GM19239 (cell line): ENCODE data around the gene PTGIS.
A peak's percentile ranks its signal among the peaks of the same experiment; 100 is the strongest.

Experiments used
- DNase-seq: peaks from one replicate; pipeline ENCODE4 v3.0.0; 2011; ENCODE audit warnings: low spot score; ENCODE audit not compliant: insufficient read length
- FAIRE-seq: peaks from 2 replicates; lab custom pipeline; 2011; peaks lifted over from hg19 to GRCh38; lab: Jason Lieb, UNC

The PTGIS gene

GRCh38 chr20:49510562-49511122, 57.3 kb downstream of the PTGIS start:
- DNase-seq (no peak), FAIRE-seq (no peak)

GRCh38 chr20:49508435-49509199, 59.3 kb downstream of the PTGIS start:
- peak; percentile 18 for FAIRE-seq
- no peak for DNase-seq

- DNase-seq (no peak), FAIRE-seq (no peak)
Measured at GRCh38 chr20:49507741-49508434, 60.0 kb downstream of the PTGIS start.

- FAIRE-seq (no peak), DNase-seq (no peak)
Measured at GRCh38 chr20:49505518-49505917, 62.4 kb downstream of the PTGIS start.

- no peak for FAIRE-seq
- no peak for DNase-seq
Measured at GRCh38 chr20:49503176-49503575, 64.8 kb downstream of the PTGIS start.

GRCh38 chr20:49501917-49502316, 66.0 kb downstream of the PTGIS start:
- DNase-seq (no peak), FAIRE-seq (no peak)

- DNase-seq, result no peak
- FAIRE-seq, result no peak
Measured at GRCh38 chr20:49497398-49497669, 70.6 kb downstream of the PTGIS start.

- no peak for FAIRE-seq
- DNase-seq, result no peak
Measured at GRCh38 chr20:49496553-49497397, 71.2 kb downstream of the PTGIS start.

GRCh38 chr20:49496043-49496442, 71.9 kb downstream of the PTGIS start:
- DNase-seq (no peak), FAIRE-seq (no peak)

- FAIRE-seq (no peak), DNase-seq (no peak)
Measured at GRCh38 chr20:49490689-49491088, 77.2 kb downstream of the PTGIS start.

- DNase-seq, result no peak
- FAIRE-seq, result no peak
Measured at GRCh38 chr20:49489688-49490087, 78.2 kb downstream of the PTGIS start.

- DNase-seq (no peak), FAIRE-seq (no peak)
Measured at GRCh38 chr20:49486064-49486463, 81.9 kb downstream of the PTGIS start.

GRCh38 chr20:49485563-49485962, 82.4 kb downstream of the PTGIS start:
- no peak for DNase-seq
- FAIRE-seq, result no peak

- DNase-seq (peak; percentile 71), FAIRE-seq (no peak)
Measured at GRCh38 chr20:49484180-49485140, 83.5 kb downstream of the PTGIS start.

- DNase-seq, result no peak
- no peak for FAIRE-seq
Measured at GRCh38 chr20:49483696-49484123, 84.2 kb downstream of the PTGIS start.

GRCh38 chr20:49483018-49483695, 84.8 kb downstream of the PTGIS start:
- no peak for FAIRE-seq
- no peak for DNase-seq

GRCh38 chr20:49482621-49483017, 85.3 kb downstream of the PTGIS start, which contains the start of gene KCNB1:
Gene KCNB1, minus strand, starts transcription at chr20:49482668. Its CDS starts 188 bp downstream, at chr20:49482480.
- peak; percentile 44 for DNase-seq
- FAIRE-seq, result no peak

GRCh38 chr20:49482173-49482572, 85.8 kb downstream of the PTGIS start:
- DNase-seq (no peak), FAIRE-seq (no peak)

GRCh38 chr20:49481116-49481515, 86.8 kb downstream of the PTGIS start:
- DNase-seq (no peak), FAIRE-seq (no peak)
